CD8-positive, alpha-beta memory T cell (primary cell): Measurements from ENCODE around the gene HAT1. TPM values are rescaled to one million over a fixed set of nuclear protein-coding genes. Genes with fewer than 3 reads are reported as not detected.
A peak's percentile ranks its signal among the peaks of the same experiment; 100 is the strongest.

ENCODE experiments used
- CTCF ChIA-PET: fragments of 350-600 bp; sonication (Branson Sonifier 250); formaldehyde crosslinking; loops from one replicate; lab custom pipeline; 2021; ENCODE audit warnings: antibody characterized with exemption; lab: Charles Lee
- POLR2A ChIA-PET: fragments of 350-600 bp; sonication (Branson Sonifier 250); formaldehyde crosslinking; loops from one replicate; lab custom pipeline; 2021; ENCODE audit warnings: antibody characterized with exemption; lab: Charles Lee
- DNase-seq, 5 donors: peaks; one replicate each; pipeline versions ENCODE4 v3.0.0 to v3.0.0-alpha.2; 2020 to 2022; ENCODE audit warnings: mixed read lengths in 1 of 5
- H3K27ac ChIP-seq: one replicate; pipeline ENCODE4 v1.7.0; 2013; ENCODE audit warnings: low read depth, mild to moderate bottlenecking, low read length, moderate library complexity
- H3K27me3 ChIP-seq: 2 replicates; pipeline ENCODE4 v1.7.0; 2013; ENCODE audit warnings: low read length, mild to moderate bottlenecking; ENCODE audit not compliant: insufficient read depth, poor library complexity, severe bottlenecking
- H3K36me3 ChIP-seq: 2 replicates; pipeline ENCODE4 v1.7.0; 2013; ENCODE audit warnings: mild to moderate bottlenecking, low read length, moderate library complexity; ENCODE audit not compliant: insufficient read depth
- H3K4me1 ChIP-seq: 2 replicates; pipeline ENCODE4 v1.7.0; 2013; ENCODE audit warnings: mild to moderate bottlenecking, low read length, moderate library complexity; ENCODE audit not compliant: insufficient read depth
- H3K4me3 ChIP-seq: 2 replicates; pipeline ENCODE4 v1.7.0; 2013; ENCODE audit warnings: mild to moderate bottlenecking, low read length
- H3K9me3 ChIP-seq: 2 replicates; pipeline ENCODE4 v1.7.0; 2013; ENCODE audit warnings: mild to moderate bottlenecking, low read length
- H3K27ac Mint-ChIP-seq, 8 donors: one replicate each; pipeline ENCODE4 v1.8.0; 2020 to 2021; ENCODE audit warnings: mixed read lengths in 8 of 8, mild to moderate bottlenecking in 6 of 8, inconsistent platforms in 3 of 8, moderate library complexity in 3 of 8
- H3K27me3 Mint-ChIP-seq, 2 donors: one replicate each; pipeline ENCODE4 v1.8.0; 2020 to 2021; ENCODE audit warnings: mixed read lengths in 2 of 2, mild to moderate bottlenecking in 1 of 2, moderate library complexity in 1 of 2
- H3K36me3 Mint-ChIP-seq, 3 donors: one replicate each; pipeline ENCODE4 v1.8.0; 2020 to 2021; ENCODE audit warnings: mixed read lengths in 3 of 3, inconsistent platforms in 1 of 3, mild to moderate bottlenecking in 1 of 3
- H3K4me1 Mint-ChIP-seq, 3 donors: one replicate each; pipeline ENCODE4 v1.8.0; 2020 to 2021; ENCODE audit warnings: mixed read lengths in 3 of 3, inconsistent platforms in 1 of 3, mild to moderate bottlenecking in 1 of 3
- H3K4me3 Mint-ChIP-seq, 7 donors: one replicate each; pipeline ENCODE4 v1.8.0; 2020 to 2021; ENCODE audit warnings: mixed read lengths in 7 of 7, mild to moderate bottlenecking in 6 of 7, moderate library complexity in 4 of 7, inconsistent platforms in 2 of 7
- H3K9me3 Mint-ChIP-seq, 5 donors: one replicate each; pipeline ENCODE4 v1.8.0; 2020 to 2022; ENCODE audit warnings: mixed read lengths in 5 of 5, mild to moderate bottlenecking in 3 of 5, moderate library complexity in 2 of 5, inconsistent platforms in 1 of 5
- polyA plus RNA-seq: library from polyadenylated mRNA; unstranded; fragments of 300-500 nt; fragmentation: Illumina TruSeq; gene quantifications from one replicate; pipeline ENCODE4 v1.2.3, GENCODE V29; 2021
- total RNA-seq, 2 experiments: library from RNA; stranded (reverse); gene quantifications; one replicate each; pipeline ENCODE4 v1.2.3, GENCODE V29; 2021

Gene HAT1
- total and polyA plus RNA-seq, 3 experiments from 2014 or later, result 65.6 to 88.7 (median 85.1) TPM

GRCh38 chr2:172021955-172022354 is 99.7 kb downstream of the HAT1 start:
- Mint-ChIP-seq H3K27ac (peak overlapping the region in 1 of 8 donors; percentile 43), H3K36me3 (peaks cover 0 to 6% (median 4%) of the 10 kb centered on the region in 3 donors), H3K27me3 (no peaks in the 10 kb centered on the region), H3K4me3 (no peak overlapping the region), H3K4me1 (no peaks in the 10 kb centered on the region), H3K9me3 (no peaks in the 10 kb centered on the region)
- Histone ChIP-seq H3K9me3 (no peaks in the 10 kb centered on the region), H3K36me3 (no peaks in the 10 kb centered on the region), H3K4me1 (no peaks in the 10 kb centered on the region), H3K27me3 (no peaks in the 10 kb centered on the region), H3K4me3 (no peak overlapping the region), H3K27ac (no peak overlapping the region)
- CTCF ChIA-PET, result no interaction called here
- POLR2A ChIA-PET, result no interaction called here
- DNase-seq, result no peak

GRCh38 chr2:172031536-172031935 is 109.3 kb downstream of the HAT1 start:
- H3K27ac ChIP-seq, result no peak overlapping the region
- no peaks in the 10 kb centered on the region for H3K9me3 ChIP-seq
- no peak overlapping the region for H3K4me3 Mint-ChIP-seq
- no peaks in the 10 kb centered on the region for H3K36me3 Mint-ChIP-seq
- POLR2A ChIA-PET, result no interaction called here
- H3K4me1 ChIP-seq, result no peaks in the 10 kb centered on the region
- H3K27me3 Mint-ChIP-seq, result no peaks in the 10 kb centered on the region
- CTCF ChIA-PET, result no interaction called here
- H3K4me1 Mint-ChIP-seq, result no peaks in the 10 kb centered on the region
- H3K9me3 Mint-ChIP-seq, result no peaks in the 10 kb centered on the region
- no peaks in the 10 kb centered on the region for H3K36me3 ChIP-seq
- no peak for DNase-seq
- H3K4me3 ChIP-seq, result no peak overlapping the region
- no peaks in the 10 kb centered on the region for H3K27me3 ChIP-seq
- peak overlapping the region in 1 of 8 donors; percentile 54 for H3K27ac Mint-ChIP-seq

Other genes with a start within 250 kb of the HAT1 start
- gene DYNC1I2, start 235.0 kb upstream of the HAT1 start, total RNA-seq, result 10 to 100 TPM; 48.3 to 50.4 TPM
- 27.6 TPM for gene DYNC1I2, start 235.0 kb upstream of the HAT1 start, polyA plus RNA-seq
- gene SLC25A12, start 28.2 kb upstream of the HAT1 start, total RNA-seq, result 10 to 100 TPM; 22.2 to 22.9 TPM
- gene SLC25A12, start 28.2 kb upstream of the HAT1 start, polyA plus RNA-seq, result 12.8 TPM
- 10 to 100 TPM in 1 of 2 experiments, 1 to 10 TPM in 1; 9.0 to 10.2 TPM for gene METAP1D, start 77.5 kb downstream of the HAT1 start, total RNA-seq
- gene METAP1D, start 77.5 kb downstream of the HAT1 start, polyA plus RNA-seq, result 2.7 TPM
- gene DLX1, start 163.0 kb downstream of the HAT1 start, total RNA-seq, result not detected
- gene DLX1, start 163.0 kb downstream of the HAT1 start, polyA plus RNA-seq, result not detected
- under 1 TPM in 1 of 2 experiments, not detected in 1; 0.16 TPM for gene DLX2, start 180.4 kb downstream of the HAT1 start, total RNA-seq
- gene DLX2, start 180.4 kb downstream of the HAT1 start, polyA plus RNA-seq, result not detected